LNCaP clone FGC (cell line): ENCODE data around the gene OR10X1.

Source experiments
- DNase-seq: peaks from one replicate; pipeline ENCODE4 v3.0.0-alpha.2; 2011; ENCODE audit warnings: low read depth
- H3K4me3 ChIP-seq: 2 replicates; pipeline ENCODE4 v1.5.1; 2011; ENCODE audit warnings: mild to moderate bottlenecking, low read depth, low read length, control low read depth
- CTCF ChIP-seq: IDR thresholded peaks from 2 replicates; pipeline ENCODE4 v1.5.1; 2012; ENCODE audit warnings: mild to moderate bottlenecking; ENCODE audit not compliant: control insufficient read depth, insufficient read depth; ENCODE audit errors: extremely low read depth

OR10X1 gene

GRCh38 chr1:158579733-158580132 is at the start of gene OR10X1:
TSS of gene OR10X1 (minus strand) at chr1:158579899. CDS start at chr1:158579899, 0 bp downstream.
- DNase-seq: no peak
- no peak within 1 kb of the TSS for H3K4me3 ChIP-seq
- no peak for TF ChIP-seq CTCF

GRCh38 chr1:158613764-158614163 is 34.1 kb upstream of the OR10X1 start:
- no peak for DNase-seq
- no peak overlapping the region for H3K4me3 ChIP-seq
- no peak for TF ChIP-seq CTCF

- no peak for DNase-seq
- TF ChIP-seq CTCF: no peak
- no peak overlapping the region for H3K4me3 ChIP-seq
These were observed 32.2 kb upstream of the OR10X1 start for GRCh38 chr1:158611916-158612315.

GRCh38 chr1:158607296-158607695 is 27.6 kb upstream of the OR10X1 start:
- TF ChIP-seq CTCF: no peak
- H3K4me3 ChIP-seq: no peak overlapping the region
- no peak for DNase-seq

GRCh38 chr1:158604968-158605367 is 25.3 kb upstream of the OR10X1 start, which contains the start of gene OR10Z1:
TSS of gene OR10Z1 (plus strand) at chr1:158605268. CDS start at chr1:158606439, 1,171 bp downstream.
- DNase-seq: no peak
- no peak within 1 kb of the TSS for H3K4me3 ChIP-seq
- TF ChIP-seq CTCF: no peak

- H3K4me3 ChIP-seq: no peak overlapping the region
- DNase-seq: no peak
- no peak for TF ChIP-seq CTCF
These were observed 21.0 kb upstream of the OR10X1 start for GRCh38 chr1:158600735-158601134.

GRCh38 chr1:158586942-158587341 is 7.2 kb upstream of the OR10X1 start:
- no peak overlapping the region for H3K4me3 ChIP-seq
- TF ChIP-seq CTCF: no peak
- DNase-seq: no peak
